ENCODE results near the gene ATR.
"Not testable (repeated sequence)": the region's sequence is repeated elsewhere in the genome, so short reads cannot be mapped to it uniquely, and the experiment has no call there.

ATR gene

GRCh38 chr3:142578329-142579223, at the start of gene ATR:
TSS of gene ATR (minus strand) at chr3:142578733. CDS start at chr3:142578704, 29 bp downstream.
- peak; percentile 97 for DNase-seq (ENCODE audit: low spot score)

GRCh38 chr3:142626971-142627370, 48.4 kb upstream of the ATR start:
- no peak for DNase-seq (ENCODE audit: low spot score)

- no peak for DNase-seq (ENCODE audit: low spot score)
These were observed 46.6 kb upstream of the ATR start for GRCh38 chr3:142625153-142625440.

- no peak for DNase-seq (ENCODE audit: low spot score)
These were observed 46.0 kb upstream of the ATR start for GRCh38 chr3:142624341-142625152.

- DNase-seq (ENCODE audit: low spot score) = no peak
These were observed 44.7 kb upstream of the ATR start for GRCh38 chr3:142623194-142623593.

GRCh38 chr3:142622405-142622804, 43.9 kb upstream of the ATR start:
- no peak for DNase-seq (ENCODE audit: low spot score)

- no peak for DNase-seq (ENCODE audit: low spot score)
These were observed 40.5 kb upstream of the ATR start for GRCh38 chr3:142618917-142619461.

GRCh38 chr3:142615171-142615570, 36.6 kb upstream of the ATR start:
- DNase-seq (ENCODE audit: low spot score) = no peak

- DNase-seq (ENCODE audit: low spot score) = no peak
These were observed 35.6 kb upstream of the ATR start for GRCh38 chr3:142614059-142614626.

GRCh38 chr3:142613491-142613890, 35.0 kb upstream of the ATR start:
- no peak for DNase-seq (ENCODE audit: low spot score)

- no peak for DNase-seq (ENCODE audit: low spot score)
These were observed 32.7 kb upstream of the ATR start for GRCh38 chr3:142611206-142611605.

- DNase-seq (ENCODE audit: low spot score) = no peak
These were observed 30.6 kb upstream of the ATR start for GRCh38 chr3:142609136-142609535.

GRCh38 chr3:142608631-142609030, 30.1 kb upstream of the ATR start:
- DNase-seq (ENCODE audit: low spot score) = no peak

GRCh38 chr3:142604940-142605339, 26.4 kb upstream of the ATR start:
- no peak for DNase-seq (ENCODE audit: low spot score)

- DNase-seq (ENCODE audit: low spot score) = not testable (repeated sequence)
These were observed 24.8 kb upstream of the ATR start for GRCh38 chr3:142603386-142603705.

- no peak for DNase-seq (ENCODE audit: low spot score)
These were observed 24.3 kb upstream of the ATR start for GRCh38 chr3:142602619-142603385.

GRCh38 chr3:142601713-142602112, 23.2 kb upstream of the ATR start:
- no peak for DNase-seq (ENCODE audit: low spot score)

GRCh38 chr3:142597906-142598305, 19.4 kb upstream of the ATR start:
- no peak for DNase-seq (ENCODE audit: low spot score)

GRCh38 chr3:142596726-142597088, 18.2 kb upstream of the ATR start:
- DNase-seq (ENCODE audit: low spot score) = no peak

GRCh38 chr3:142595951-142596725, 17.6 kb upstream of the ATR start, which contains the start of gene PLS1:
TSS of gene PLS1 (plus strand) at chr3:142596393. CDS start at chr3:142664238, 67,845 bp downstream.
- peak; percentile 92 for DNase-seq (ENCODE audit: low spot score)

- no peak for DNase-seq (ENCODE audit: low spot score)
These were observed 17.0 kb upstream of the ATR start for GRCh38 chr3:142595581-142595950.

All from NAMALWA (cell line).